ENCODE measurements around the gene HCFC2.

Gene HCFC2

DNA sequence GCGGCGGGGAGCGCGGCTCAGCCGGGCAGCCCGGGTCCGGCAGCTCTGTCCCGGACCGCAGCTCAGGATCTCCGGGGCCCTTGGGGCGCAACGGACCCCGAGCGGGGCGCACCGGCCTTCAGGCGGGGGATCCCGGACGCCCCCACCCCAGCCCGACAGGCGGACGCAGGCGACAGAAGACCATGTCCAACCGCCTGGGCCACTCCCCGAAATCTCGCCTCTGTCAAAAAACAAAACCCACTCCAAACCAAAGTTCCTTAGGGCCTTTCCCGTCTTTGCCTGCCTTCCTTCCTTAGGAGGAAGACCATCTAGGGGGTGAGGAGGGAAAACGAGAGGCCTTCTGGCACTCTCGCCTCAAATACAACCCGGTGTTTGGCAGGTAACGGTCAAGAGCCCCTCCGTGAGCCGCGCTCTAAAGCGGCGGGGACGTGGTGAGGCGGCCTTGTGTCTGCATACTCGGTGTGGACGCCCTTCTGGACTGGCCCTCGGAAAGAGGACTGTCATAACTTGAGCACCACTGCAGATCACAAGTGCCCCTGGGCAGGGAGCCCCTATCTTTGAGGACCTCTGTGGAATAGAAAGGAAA, 604 bp downstream of the HCFC2 start:
- H2AFZ ChIP-seq (ENCODE audit: low read depth, low read length) = peak overlapping the region; percentile 99
- H3K27me3 ChIP-seq (ENCODE audit: insufficient read depth, low read length) = no peaks in the 10 kb centered on the region
- peaks cover 14% of the 10 kb centered on the region for H3K36me3 ChIP-seq (ENCODE audit: insufficient read depth, low read length)
- peak overlapping the region; percentile 97 for H3K4me3 ChIP-seq (ENCODE audit: low read length)
- H3K4me1 ChIP-seq (ENCODE audit: insufficient read depth, low read length) = peaks cover 12% of the 10 kb centered on the region
- H3K9me3 ChIP-seq (ENCODE audit: low read length) = no peaks in the 10 kb centered on the region

DNA sequence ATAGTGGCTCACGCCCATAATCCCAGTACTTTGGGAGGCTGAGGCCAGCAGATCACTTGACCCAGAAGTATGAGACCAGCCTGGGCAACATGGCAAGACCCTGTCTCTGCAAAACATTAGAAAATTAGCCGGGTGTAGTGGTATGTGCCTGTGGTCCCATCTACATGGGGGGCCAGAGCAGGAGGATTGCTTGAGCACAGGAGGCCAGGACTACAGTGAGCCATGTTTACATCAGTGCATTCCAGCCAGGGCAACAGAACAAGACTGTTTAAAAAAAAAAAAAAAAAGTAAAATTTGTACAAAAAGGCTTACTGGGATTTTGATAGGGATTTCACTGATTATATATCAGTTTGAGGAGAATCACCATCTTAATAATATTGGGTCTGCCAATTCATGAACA, 7.8 kb downstream of the HCFC2 start:
- Histone ChIP-seq H3K4me1 (ENCODE audit: insufficient read depth, low read length) (no peaks in the 10 kb centered on the region), H3K27me3 (ENCODE audit: insufficient read depth, low read length) (no peaks in the 10 kb centered on the region), H2AFZ (ENCODE audit: low read depth, low read length) (no peak overlapping the region), H3K4me3 (ENCODE audit: low read length) (no peak overlapping the region), H3K36me3 (ENCODE audit: insufficient read depth, low read length) (peaks cover 24% of the 10 kb centered on the region), H3K9me3 (ENCODE audit: low read length) (no peaks in the 10 kb centered on the region)

GRCh38 chr12:104073699-104074098, 9.4 kb downstream of the HCFC2 start:
- no peak overlapping the region for H2AFZ ChIP-seq (ENCODE audit: low read depth, low read length)
- H3K4me3 ChIP-seq (ENCODE audit: low read length) = no peak overlapping the region
- H3K36me3 ChIP-seq (ENCODE audit: insufficient read depth, low read length) = peaks cover 18% of the 10 kb centered on the region
- no peaks in the 10 kb centered on the region for H3K27me3 ChIP-seq (ENCODE audit: insufficient read depth, low read length)
- no peaks in the 10 kb centered on the region for H3K4me1 ChIP-seq (ENCODE audit: insufficient read depth, low read length)
- no peaks in the 10 kb centered on the region for H3K9me3 ChIP-seq (ENCODE audit: low read length)

GRCh38 chr12:104079024-104079423, 14.7 kb downstream of the HCFC2 start:
- Histone ChIP-seq H3K36me3 (ENCODE audit: insufficient read depth, low read length) (peaks cover 19% of the 10 kb centered on the region), H3K4me1 (ENCODE audit: insufficient read depth, low read length) (no peaks in the 10 kb centered on the region), H2AFZ (ENCODE audit: low read depth, low read length) (no peak overlapping the region), H3K4me3 (ENCODE audit: low read length) (no peak overlapping the region), H3K9me3 (ENCODE audit: low read length) (no peaks in the 10 kb centered on the region), H3K27me3 (ENCODE audit: insufficient read depth, low read length) (no peaks in the 10 kb centered on the region)

GRCh38 chr12:104080764-104081163, 16.4 kb downstream of the HCFC2 start:
- Histone ChIP-seq H3K36me3 (ENCODE audit: insufficient read depth, low read length) (peaks cover 23% of the 10 kb centered on the region), H3K4me3 (ENCODE audit: low read length) (no peak overlapping the region), H3K9me3 (ENCODE audit: low read length) (no peaks in the 10 kb centered on the region), H2AFZ (ENCODE audit: low read depth, low read length) (no peak overlapping the region), H3K4me1 (ENCODE audit: insufficient read depth, low read length) (no peaks in the 10 kb centered on the region), H3K27me3 (ENCODE audit: insufficient read depth, low read length) (no peaks in the 10 kb centered on the region)

GRCh38 chr12:104083769-104084475, 19.6 kb downstream of the HCFC2 start:
- no peaks in the 10 kb centered on the region for H3K27me3 ChIP-seq (ENCODE audit: insufficient read depth, low read length)
- H3K4me3 ChIP-seq (ENCODE audit: low read length) = no peak overlapping the region
- H3K36me3 ChIP-seq (ENCODE audit: insufficient read depth, low read length) = peaks cover 33% of the 10 kb centered on the region
- no peaks in the 10 kb centered on the region for H3K9me3 ChIP-seq (ENCODE audit: low read length)
- no peak overlapping the region for H2AFZ ChIP-seq (ENCODE audit: low read depth, low read length)
- H3K4me1 ChIP-seq (ENCODE audit: insufficient read depth, low read length) = no peaks in the 10 kb centered on the region

- Histone ChIP-seq H3K4me3 (ENCODE audit: low read length) (no peak overlapping the region), H2AFZ (ENCODE audit: low read depth, low read length) (no peak overlapping the region), H3K27me3 (ENCODE audit: insufficient read depth, low read length) (no peaks in the 10 kb centered on the region), H3K4me1 (ENCODE audit: insufficient read depth, low read length) (no peaks in the 10 kb centered on the region), H3K36me3 (ENCODE audit: insufficient read depth, low read length) (peaks cover 34% of the 10 kb centered on the region), H3K9me3 (ENCODE audit: low read length) (no peaks in the 10 kb centered on the region)
These were observed 26.4 kb downstream of the HCFC2 start for GRCh38 chr12:104090685-104091084.

DNA sequence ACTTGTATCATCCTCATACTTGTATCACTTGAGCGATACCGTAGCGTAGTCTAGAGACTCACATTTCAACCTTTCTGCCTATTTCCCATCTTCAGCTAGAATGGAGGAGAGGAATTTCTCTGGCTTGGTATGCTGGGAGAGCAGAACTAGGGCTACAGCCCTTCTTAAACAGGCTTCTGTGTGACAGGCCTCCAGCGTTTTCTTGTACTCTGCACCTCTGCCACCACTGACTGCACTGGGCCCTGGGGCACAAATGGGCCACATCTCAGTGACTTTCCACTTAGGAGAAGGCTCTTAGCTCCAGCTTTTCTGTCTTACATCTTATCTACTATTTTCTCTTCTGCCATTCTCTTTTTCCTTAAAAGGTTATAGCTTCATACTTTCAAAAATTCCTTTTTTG, 26.8 kb downstream of the HCFC2 start:
- Histone ChIP-seq H3K36me3 (ENCODE audit: insufficient read depth, low read length) (peaks cover 37% of the 10 kb centered on the region), H2AFZ (ENCODE audit: low read depth, low read length) (no peak overlapping the region), H3K4me3 (ENCODE audit: low read length) (no peak overlapping the region), H3K4me1 (ENCODE audit: insufficient read depth, low read length) (no peaks in the 10 kb centered on the region), H3K9me3 (ENCODE audit: low read length) (no peaks in the 10 kb centered on the region), H3K27me3 (ENCODE audit: insufficient read depth, low read length) (no peaks in the 10 kb centered on the region)

DNA sequence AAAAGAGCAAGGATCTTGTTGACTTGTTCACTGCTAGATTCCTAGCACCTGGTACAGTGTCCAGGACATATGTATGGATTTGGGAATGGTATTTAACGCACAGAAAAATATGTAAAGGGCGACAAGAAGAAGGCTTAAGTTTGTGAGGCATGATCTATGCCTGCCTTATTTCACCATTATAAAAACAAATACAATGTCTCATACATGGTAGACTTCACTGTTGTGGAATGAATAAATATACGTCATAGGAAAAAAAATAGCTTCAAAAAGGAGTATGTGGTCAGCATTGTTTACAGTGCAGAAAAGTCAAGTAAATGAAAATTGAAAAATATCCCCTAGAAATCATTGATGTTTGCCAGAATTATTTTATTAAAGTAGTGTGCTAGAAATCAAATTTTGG, 30.0 kb downstream of the HCFC2 start:
- Histone ChIP-seq H3K9me3 (ENCODE audit: low read length) (peaks cover 2% of the 10 kb centered on the region), H3K4me1 (ENCODE audit: insufficient read depth, low read length) (no peaks in the 10 kb centered on the region), H3K4me3 (ENCODE audit: low read length) (no peak overlapping the region), H2AFZ (ENCODE audit: low read depth, low read length) (no peak overlapping the region), H3K36me3 (ENCODE audit: insufficient read depth, low read length) (peaks cover 44% of the 10 kb centered on the region), H3K27me3 (ENCODE audit: insufficient read depth, low read length) (no peaks in the 10 kb centered on the region)

DNA sequence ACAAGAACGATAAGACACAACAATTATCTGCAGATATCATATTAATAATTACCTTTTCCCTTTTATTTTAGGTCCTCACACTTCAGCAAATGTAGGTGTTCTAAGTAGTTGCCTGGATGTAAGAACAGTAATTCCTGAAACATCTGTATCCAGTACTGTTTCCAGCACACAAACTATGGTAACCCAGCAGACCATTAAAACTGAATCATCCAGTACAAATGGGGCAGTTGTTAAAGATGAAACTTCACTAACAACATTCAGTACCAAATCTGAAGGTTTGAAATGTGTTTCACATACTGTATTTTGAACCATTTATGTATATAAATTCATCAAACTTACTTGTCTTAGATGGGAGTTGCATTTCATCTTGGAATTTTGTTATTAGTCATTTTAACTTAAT, 31.0 kb downstream of the HCFC2 start:
- Histone ChIP-seq H3K9me3 (ENCODE audit: low read length) (peaks cover 2% of the 10 kb centered on the region), H3K27me3 (ENCODE audit: insufficient read depth, low read length) (no peaks in the 10 kb centered on the region), H3K4me1 (ENCODE audit: insufficient read depth, low read length) (no peaks in the 10 kb centered on the region), H2AFZ (ENCODE audit: low read depth, low read length) (no peak overlapping the region), H3K4me3 (ENCODE audit: low read length) (no peak overlapping the region), H3K36me3 (ENCODE audit: insufficient read depth, low read length) (peaks cover 44% of the 10 kb centered on the region)

- peaks cover 2% of the 10 kb centered on the region for H3K9me3 ChIP-seq (ENCODE audit: low read length)
- H2AFZ ChIP-seq (ENCODE audit: low read depth, low read length) = no peak overlapping the region
- H3K36me3 ChIP-seq (ENCODE audit: insufficient read depth, low read length) = peaks cover 44% of the 10 kb centered on the region
- H3K27me3 ChIP-seq (ENCODE audit: insufficient read depth, low read length) = no peaks in the 10 kb centered on the region
- no peak overlapping the region for H3K4me3 ChIP-seq (ENCODE audit: low read length)
- no peaks in the 10 kb centered on the region for H3K4me1 ChIP-seq (ENCODE audit: insufficient read depth, low read length)
These were observed 33.6 kb downstream of the HCFC2 start for GRCh38 chr12:104097954-104098353.

DNA sequence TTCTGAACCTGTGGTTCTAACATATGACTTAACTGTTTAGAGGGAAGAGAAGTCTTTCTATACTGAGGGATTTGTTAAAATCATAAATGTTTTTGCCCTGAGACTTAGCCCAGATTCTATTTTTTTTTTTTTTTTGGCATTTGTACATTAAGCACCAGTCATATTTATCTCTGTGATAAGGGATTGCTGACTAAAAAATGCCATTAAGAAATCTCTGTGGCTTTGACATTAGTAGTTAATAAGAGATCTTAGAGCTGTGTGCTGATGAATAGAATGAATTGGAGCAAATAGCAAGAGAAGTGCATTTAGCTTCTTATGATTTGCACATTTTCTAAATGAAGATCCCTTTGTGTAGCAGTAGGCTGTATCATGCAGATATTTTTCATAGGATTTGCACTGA, 41.1 kb downstream of the HCFC2 start:
- Histone ChIP-seq H2AFZ (ENCODE audit: low read depth, low read length) (no peak overlapping the region), H3K36me3 (ENCODE audit: insufficient read depth, low read length) (peaks cover 5% of the 10 kb centered on the region)

GRCh38 chr12:104106965-104107364, 42.6 kb downstream of the HCFC2 start:
- Histone ChIP-seq H2AFZ (ENCODE audit: low read depth, low read length) (no peak overlapping the region), H3K27me3 (ENCODE audit: insufficient read depth, low read length) (no peaks in the 10 kb centered on the region), H3K9me3 (ENCODE audit: low read length) (no peaks in the 10 kb centered on the region)

More for the DNA sequence above, 41.1 kb downstream of the HCFC2 start:
- H3K27me3 ChIP-seq (ENCODE audit: insufficient read depth, low read length) = no peaks in the 10 kb centered on the region
- no peaks in the 10 kb centered on the region for H3K4me1 ChIP-seq (ENCODE audit: insufficient read depth, low read length)
- H3K4me3 ChIP-seq (ENCODE audit: low read length) = no peak overlapping the region
- no peaks in the 10 kb centered on the region for H3K9me3 ChIP-seq (ENCODE audit: low read length)

More at GRCh38 chr12:104106965-104107364, 42.6 kb downstream of the HCFC2 start:
- H3K4me1 ChIP-seq (ENCODE audit: insufficient read depth, low read length) = no peaks in the 10 kb centered on the region
- H3K4me3 ChIP-seq (ENCODE audit: low read length) = no peak overlapping the region
- no peaks in the 10 kb centered on the region for H3K36me3 ChIP-seq (ENCODE audit: insufficient read depth, low read length)
